Measurements from ENCODE around the gene SLC34A3.

Gene SLC34A3

GRCh38 chr9:137228968-137229896, 1.5 kb upstream of the SLC34A3 start:
- DNase-seq (ENCODE audit: low read depth): no peak

GRCh38 chr9:137229903-137230704, 597 bp upstream of the SLC34A3 start:
- DNase-seq (ENCODE audit: low read depth): no peak

- no peak for DNase-seq (ENCODE audit: low read depth)
Observed at GRCh38 chr9:137231372-137232039, 805 bp downstream of the SLC34A3 start.

- no peak for DNase-seq (ENCODE audit: low read depth)
Observed at GRCh38 chr9:137232101-137232500, 1.4 kb downstream of the SLC34A3 start.

GRCh38 chr9:137232510-137232909, 1.8 kb downstream of the SLC34A3 start:
- DNase-seq (ENCODE audit: low read depth): no peak

DNA sequence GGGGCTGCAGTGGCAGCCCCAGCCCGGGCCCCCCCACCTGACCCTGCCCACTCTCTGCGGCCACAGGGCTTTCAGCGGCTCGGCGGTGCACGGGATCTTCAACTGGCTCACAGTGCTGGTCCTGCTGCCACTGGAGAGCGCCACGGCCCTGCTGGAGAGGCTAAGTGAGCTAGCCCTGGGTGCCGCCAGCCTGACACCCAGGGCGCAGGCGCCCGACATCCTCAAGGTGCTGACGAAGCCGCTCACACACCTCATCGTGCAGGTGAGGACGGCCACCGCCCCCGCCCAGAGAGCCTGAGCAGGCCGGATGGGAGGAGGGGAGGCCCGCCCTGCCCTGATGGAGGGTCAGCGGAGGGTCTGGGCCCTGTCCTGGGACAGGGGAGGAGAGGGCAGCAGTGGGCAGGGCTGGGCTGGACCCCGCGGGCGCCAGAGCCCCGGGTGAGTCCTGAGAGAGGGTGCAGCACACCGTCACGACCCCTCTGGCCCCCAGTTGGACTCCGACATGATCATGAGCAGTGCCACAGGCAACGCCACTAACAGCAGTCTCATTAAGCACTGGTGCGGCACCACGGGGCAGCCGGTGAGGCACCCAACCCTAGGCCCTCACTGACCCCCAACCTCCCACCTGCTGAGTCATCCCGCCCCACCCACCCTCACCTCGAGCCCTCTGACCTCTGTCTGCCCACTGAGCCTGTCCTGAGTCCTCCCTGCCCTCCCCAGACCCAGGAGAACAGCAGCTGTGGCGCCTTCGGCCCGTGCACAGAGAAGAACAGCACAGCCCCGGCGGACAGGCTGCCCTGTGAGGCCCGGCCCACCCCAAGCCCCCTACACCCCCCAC, 2.7 kb downstream of the SLC34A3 start:
- no peak for DNase-seq (ENCODE audit: low read depth)

GRCh38 chr9:137234055-137234697, 3.5 kb downstream of the SLC34A3 start:
- DNase-seq (ENCODE audit: low read depth): no peak

- no peak for DNase-seq (ENCODE audit: low read depth)
Observed at GRCh38 chr9:137234758-137235423, 4.2 kb downstream of the SLC34A3 start.

DNA sequence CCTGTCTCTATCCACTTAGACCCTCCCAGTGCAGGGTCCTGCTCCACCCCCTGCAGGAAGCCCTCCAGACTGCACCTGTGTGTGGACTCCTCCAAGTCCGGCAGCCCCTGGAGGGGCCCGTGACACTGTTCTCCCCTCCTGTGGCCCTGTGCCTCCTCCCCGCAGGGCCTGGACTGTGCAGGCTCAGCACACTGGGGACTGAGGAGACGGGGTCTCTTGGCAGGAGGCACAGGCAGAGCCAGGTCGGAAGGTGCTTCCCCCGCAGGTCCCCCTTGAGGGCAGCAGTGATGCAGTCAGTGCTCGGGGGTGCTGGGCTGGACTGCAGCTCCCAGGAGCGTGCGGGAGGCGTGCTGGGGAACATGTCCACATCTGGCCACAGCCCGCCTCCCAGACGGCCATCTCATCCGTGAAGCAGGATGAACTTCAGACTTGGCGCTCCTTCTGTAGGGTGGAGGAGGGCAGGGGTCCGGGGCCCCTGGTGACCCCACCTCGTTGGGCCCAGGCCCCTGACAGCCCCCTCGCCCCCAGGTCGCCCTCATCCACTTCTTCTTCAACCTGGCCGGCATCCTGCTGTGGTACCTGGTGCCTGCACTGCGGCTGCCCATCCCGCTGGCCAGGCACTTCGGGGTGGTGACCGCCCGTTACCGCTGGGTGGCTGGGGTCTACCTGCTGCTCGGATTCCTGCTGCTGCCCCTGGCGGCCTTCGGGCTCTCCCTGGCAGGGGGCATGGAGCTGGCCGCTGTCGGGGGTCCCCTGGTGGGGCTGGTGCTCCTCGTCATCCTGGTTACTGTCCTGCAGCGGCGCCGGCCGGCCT, 4.9 kb downstream of the SLC34A3 start:
- no peak for DNase-seq (ENCODE audit: low read depth)

- DNase-seq (ENCODE audit: low read depth): peak; percentile 88
Observed at GRCh38 chr9:137236238-137236935, 5.7 kb downstream of the SLC34A3 start.

DNA sequence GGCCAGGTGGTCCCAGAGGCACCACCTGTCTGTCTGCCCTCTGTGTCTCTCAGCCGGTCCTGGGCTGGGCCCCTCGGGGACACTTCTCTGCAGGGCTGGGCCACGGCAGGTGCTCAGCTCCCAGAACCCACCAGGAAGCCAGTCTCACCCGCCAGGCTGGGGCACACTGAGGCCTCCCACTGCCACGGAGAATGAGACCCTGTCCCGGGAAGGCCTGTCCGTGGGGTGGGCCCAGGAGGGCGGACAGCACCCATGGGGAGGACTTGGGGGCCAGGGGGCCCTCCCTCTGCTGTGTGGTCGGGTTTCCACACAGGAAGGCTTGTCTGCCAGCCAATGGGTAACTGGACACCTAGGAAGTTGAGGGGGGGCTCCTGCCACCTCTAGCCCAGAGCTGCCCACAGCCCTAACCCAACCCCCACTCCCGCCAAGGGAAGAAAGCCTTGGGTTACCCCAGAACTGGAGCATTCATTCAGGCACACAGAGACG, 6.3 kb downstream of the SLC34A3 start:
- DNase-seq (ENCODE audit: low read depth): no peak

DNA sequence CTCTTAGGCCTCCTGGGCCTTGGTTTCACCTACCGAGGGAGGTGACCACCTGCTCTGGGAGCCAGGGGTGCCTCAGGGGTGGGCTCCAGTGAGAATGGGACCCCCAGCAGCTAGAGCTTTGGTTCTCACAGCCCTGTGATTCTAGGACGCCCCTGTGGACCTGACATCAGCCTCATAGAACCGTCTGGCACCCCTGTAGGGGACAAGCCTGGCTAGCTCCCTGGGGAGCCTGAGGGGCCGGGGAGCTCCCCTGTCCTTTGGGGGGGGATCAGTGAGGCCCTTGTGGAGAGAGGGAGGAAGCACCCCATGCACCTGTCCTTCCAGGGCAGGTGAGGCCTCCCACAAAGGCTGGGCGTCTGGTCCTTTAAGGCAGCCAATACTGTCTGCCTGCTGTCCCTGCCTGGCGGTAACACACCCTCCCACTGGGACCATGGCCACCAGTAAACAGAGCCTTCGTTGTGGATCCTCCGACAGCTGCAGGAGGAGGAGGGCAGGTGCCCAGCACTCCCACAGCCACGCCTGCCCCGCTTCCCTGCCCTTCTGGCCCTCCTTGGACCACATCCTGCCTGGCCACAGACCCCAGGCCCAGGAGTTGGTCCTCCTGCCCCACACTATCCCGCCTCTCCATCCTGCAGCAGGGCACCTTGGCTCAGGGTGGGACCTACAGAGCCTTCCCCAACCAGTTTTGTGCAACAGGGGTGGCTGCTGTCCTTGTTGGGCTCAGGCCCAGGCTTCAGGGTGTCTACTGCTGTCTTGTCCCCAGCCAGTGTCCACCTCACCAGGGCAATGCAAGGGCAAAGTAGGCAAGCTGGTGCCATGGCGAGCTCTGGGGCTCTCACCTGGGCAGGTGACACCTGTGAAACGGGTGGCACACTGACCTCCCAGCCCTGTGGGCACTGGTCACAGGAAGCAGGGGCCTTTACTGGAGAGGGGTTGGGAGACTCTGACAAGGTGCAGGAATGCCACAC, 7.3 kb downstream of the SLC34A3 start:
- DNase-seq (ENCODE audit: low read depth): no peak

- peak; percentile 27 for DNase-seq (ENCODE audit: low read depth)
Observed at GRCh38 chr9:137239541-137240200, 9.0 kb downstream of the SLC34A3 start.

- peak; percentile 76 for DNase-seq (ENCODE audit: low read depth)
Observed at GRCh38 chr9:137240318-137240840, 9.7 kb downstream of the SLC34A3 start.

DNA sequence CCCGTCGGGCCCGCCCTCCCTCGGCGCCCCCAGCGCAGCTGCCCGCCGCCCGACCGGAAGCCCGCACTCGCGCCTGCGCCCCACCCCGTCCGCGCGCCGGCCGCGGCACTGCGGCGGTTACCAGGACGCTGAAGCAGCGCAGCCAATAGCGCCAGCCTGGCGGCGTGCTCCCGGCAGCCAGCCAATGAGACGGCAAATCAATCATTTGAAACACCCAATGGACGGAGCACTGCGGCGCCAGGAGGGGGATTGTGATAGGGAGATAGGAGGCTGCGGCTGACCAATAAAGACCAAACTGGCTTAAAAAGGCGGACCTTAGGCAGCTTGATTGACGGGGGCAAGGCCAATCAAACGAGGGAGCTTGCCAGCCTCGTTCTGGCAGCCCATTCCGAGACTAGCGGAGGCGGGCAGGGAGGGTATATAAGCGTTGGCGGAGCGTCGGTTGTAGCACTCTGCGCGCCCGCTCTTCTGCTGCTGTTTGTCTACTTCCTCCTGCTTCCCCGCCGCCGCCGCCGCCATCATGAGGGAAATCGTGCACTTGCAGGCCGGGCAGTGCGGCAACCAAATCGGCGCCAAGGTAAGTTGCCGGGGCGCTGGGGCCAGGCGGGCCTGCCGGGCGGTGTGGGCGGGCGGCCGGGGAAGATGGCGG, 10.3 kb downstream of the SLC34A3 start, which contains the start of gene TUBB4B:
TSS of gene TUBB4B (plus strand) at position 447 of the 649 bp plus-strand sequence. CDS start at position 521, 74 bp downstream.
- peak; percentile 100 for DNase-seq (ENCODE audit: low read depth)
